MM.1S (cell line): ENCODE results near the gene SDHAF4.

ENCODE experiments used
- EZH2 ChIP-seq: fragments of 300-600 bp; sonication (generic); optimal IDR thresholded peaks from 2 replicates; pipeline ENCODE3; 2017; ENCODE audit warnings: low read depth, mild to moderate bottlenecking, antibody characterized with exemption, low read length, mixed read lengths
- EZH2phosphoT487 ChIP-seq: fragments of 300-600 bp; sonication (generic); IDR thresholded peaks from 2 replicates; pipeline ENCODE4 v1.6.1; 2018; ENCODE audit warnings: antibody characterized with exemption, low read length
- TF ChIP-seq, protein P1 (sequence below): fragments of 300-600 bp; sonication (generic); IDR thresholded peaks from 2 replicates; pipeline ENCODE4 v1.5.1; 2016; ENCODE audit warnings: antibody characterized with exemption, low read length, mixed read lengths

DNA sequence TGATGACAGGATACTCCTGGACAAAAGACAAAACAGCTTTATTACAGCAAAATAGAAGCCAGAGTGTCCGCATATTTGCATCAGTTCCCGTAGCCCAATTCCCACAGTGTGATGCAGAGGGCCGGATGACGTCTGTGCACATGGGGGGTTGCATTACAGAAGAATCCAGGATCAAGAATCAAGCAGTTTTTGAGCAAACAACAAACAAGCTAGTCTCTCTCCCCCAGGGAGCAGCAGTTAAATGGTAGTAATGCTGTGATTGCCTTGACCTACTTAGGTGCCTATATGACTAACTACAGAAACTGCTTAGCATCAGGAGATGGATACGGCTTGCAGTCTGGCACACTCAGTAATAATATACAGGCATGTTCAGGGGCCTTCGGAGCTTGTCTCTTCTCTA is 3.2 kb upstream of the SDHAF4 start:
- TF ChIP-seq, protein P1, sequence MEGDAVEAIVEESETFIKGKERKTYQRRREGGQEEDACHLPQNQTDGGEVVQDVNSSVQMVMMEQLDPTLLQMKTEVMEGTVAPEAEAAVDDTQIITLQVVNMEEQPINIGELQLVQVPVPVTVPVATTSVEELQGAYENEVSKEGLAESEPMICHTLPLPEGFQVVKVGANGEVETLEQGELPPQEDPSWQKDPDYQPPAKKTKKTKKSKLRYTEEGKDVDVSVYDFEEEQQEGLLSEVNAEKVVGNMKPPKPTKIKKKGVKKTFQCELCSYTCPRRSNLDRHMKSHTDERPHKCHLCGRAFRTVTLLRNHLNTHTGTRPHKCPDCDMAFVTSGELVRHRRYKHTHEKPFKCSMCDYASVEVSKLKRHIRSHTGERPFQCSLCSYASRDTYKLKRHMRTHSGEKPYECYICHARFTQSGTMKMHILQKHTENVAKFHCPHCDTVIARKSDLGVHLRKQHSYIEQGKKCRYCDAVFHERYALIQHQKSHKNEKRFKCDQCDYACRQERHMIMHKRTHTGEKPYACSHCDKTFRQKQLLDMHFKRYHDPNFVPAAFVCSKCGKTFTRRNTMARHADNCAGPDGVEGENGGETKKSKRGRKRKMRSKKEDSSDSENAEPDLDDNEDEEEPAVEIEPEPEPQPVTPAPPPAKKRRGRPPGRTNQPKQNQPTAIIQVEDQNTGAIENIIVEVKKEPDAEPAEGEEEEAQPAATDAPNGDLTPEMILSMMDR: no peak
- TF ChIP-seq EZH2 (no peak), EZH2phosphoT487 (no peak)
